ENCODE results near the gene TBL2. TPM values are rescaled to one million over a fixed set of nuclear protein-coding genes. Genes with fewer than 3 reads are reported as not detected.
"Not testable (repeated sequence)": the region's sequence is repeated elsewhere in the genome, so short reads cannot be mapped to it uniquely, and the experiment has no call there.

TBL2 gene, protein sequence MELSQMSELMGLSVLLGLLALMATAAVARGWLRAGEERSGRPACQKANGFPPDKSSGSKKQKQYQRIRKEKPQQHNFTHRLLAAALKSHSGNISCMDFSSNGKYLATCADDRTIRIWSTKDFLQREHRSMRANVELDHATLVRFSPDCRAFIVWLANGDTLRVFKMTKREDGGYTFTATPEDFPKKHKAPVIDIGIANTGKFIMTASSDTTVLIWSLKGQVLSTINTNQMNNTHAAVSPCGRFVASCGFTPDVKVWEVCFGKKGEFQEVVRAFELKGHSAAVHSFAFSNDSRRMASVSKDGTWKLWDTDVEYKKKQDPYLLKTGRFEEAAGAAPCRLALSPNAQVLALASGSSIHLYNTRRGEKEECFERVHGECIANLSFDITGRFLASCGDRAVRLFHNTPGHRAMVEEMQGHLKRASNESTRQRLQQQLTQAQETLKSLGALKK
- 51.2 TPM for total RNA-seq

- peak; percentile 95 to 100 (median 98) for DNase-seq (ENCODE audit: low read depth in 2 of 3, low spot score in 2 of 3)
Observed at GRCh38 chr7:73578342-73579128, at the start of gene TBL2. Gene TBL2 (minus strand): TSS chr7:73578579. CDS start chr7:73578549, 30 bp downstream.

DNA sequence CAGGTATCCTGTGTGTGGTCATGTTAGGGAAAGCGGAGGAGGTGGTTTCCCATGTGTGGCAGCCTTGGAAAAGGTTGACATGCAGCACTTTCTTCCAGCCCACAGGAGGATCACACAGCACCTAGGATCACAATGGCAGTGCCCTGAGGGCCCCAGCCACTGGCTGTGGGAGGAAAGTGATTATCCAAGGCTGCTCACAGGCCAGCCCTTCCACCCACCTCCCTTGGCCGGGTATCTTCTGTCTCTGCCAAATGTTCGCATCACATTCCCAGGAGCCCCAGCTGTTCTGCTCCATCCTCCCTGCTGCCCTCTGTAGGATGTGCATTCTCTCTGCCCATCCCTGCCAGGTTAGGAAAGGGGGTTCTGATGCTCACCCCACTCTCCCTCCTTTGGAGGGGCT is 48.4 kb upstream of the TBL2 start:
- no peak for DNase-seq (ENCODE audit: low read depth in 2 of 3, low spot score in 2 of 3)

GRCh38 chr7:73625276-73625675 is 46.9 kb upstream of the TBL2 start:
- DNase-seq (ENCODE audit: low read depth in 2 of 3, low spot score in 2 of 3) = no peak

DNA sequence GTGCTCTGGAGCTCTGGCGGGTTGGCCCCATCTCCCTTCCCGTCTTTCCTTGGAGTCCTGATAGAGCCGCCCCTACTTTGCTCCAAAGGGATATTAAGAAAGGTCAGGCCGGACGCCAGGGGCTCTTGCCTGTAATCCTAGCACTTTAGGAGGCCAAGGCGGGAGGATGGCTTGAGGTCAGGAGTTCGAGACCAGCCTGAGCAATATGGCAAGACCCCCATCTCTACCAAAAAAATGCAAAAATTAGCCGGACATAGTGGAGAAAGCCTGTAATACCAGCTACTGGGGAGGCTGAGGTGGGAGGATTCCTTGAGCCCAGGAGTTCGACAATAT is 46.3 kb upstream of the TBL2 start:
- no peak for DNase-seq (ENCODE audit: low read depth in 2 of 3, low spot score in 2 of 3)

GRCh38 chr7:73623798-73624668 is 45.7 kb upstream of the TBL2 start, which contains the start of gene MLXIPL:
Gene MLXIPL (minus strand): TSS chr7:73624522. CDS start chr7:73624492, 30 bp downstream.
- DNase-seq (ENCODE audit: low read depth in 2 of 3, low spot score in 2 of 3) = peak in 2 of 3 donors; percentile 63 to 68

DNA sequence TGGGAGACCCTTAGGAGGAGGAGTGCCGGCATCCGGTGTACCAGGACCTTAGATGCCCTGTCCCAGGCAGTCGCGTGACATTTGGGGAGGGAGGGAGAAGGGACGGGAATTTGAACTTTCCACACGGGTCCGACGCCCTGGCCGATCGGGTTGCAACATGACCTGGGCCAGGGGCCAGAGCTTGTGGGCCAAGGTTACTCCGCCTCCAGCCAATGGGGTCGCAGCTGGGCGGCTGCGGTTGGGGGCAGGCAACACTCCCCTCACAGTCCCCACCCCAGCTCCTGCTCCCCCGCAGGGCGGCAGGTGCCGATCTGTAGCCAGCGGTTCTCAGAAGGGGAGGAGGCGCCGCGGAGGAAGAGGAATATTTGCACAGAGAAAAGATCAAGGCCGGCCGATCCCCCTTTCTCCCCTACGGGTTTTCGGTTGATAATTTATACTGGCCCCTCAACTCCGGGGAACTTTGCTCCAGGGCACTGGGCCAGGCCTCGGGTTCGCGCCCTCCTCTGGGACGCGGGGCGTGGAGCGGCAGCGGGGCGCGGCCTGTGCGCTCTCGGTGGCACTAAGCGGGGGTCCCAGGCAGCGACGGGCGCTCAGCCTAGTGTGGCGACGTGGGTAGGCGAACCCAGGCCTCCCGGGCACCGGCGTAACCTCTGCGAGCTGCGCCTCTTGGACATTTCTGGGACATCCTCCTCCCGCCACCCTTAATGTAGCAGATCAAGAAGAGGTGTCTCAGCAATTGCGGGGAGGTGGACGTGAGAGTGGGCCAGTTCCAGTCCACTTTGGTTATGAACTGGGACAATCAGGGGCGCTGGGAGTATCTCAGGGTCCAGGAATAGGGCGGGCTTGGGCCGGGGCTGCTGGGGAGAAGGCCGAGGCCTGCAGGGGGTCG is 44.8 kb upstream of the TBL2 start:
- DNase-seq (ENCODE audit: low read depth in 2 of 3, low spot score in 2 of 3) = no peak

- no peak for DNase-seq (ENCODE audit: low read depth in 2 of 3, low spot score in 2 of 3)
Observed at GRCh38 chr7:73622527-73622908, 44.1 kb upstream of the TBL2 start.

DNA sequence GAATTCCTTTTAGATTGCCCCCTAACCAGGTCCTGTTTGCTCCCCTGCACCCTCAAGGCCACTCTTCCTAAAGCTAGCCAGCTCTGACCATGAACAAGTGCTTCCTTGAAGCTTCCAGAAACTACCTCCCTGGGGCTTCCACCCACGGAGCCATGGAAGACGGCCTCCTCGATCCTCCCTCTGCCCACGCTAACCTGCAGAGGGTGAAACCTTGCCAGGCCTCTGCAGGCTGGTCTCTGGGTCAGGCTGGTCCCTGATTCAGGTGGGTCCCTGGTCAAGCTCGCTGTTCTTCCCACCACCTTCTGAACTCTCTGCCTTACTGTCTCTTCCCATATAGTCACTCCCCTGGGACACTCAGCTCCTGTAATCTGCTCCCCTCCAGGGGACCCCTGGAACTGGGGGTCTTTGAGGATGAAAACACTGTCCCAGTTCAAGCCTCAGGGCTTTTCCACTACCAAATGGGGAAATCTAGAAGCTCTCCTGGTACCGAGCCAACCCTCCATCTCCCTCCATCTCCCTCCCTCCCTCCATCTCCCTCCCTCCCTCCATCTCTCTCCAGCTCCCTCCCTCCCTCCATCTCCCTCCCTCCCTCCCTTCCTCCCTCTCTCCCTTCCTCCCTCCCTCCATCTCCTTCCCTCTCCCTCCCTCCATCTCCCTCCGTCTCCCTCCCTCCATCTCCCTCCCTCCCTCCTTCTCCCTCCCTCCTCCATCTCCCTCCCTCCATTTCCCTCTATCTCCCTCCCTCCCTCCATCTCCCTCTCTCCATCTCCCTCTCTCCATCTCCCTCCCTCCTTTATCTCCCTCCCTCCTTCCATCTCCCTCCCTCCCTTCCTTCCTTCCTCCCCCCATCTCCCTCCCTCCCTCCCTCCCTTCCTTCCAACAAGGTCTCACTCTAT is 43.0 kb upstream of the TBL2 start:
- no peak for DNase-seq (ENCODE audit: low read depth in 2 of 3, low spot score in 2 of 3)

GRCh38 chr7:73619394-73619793 is 41.0 kb upstream of the TBL2 start:
- not testable (repeated sequence) for DNase-seq (ENCODE audit: low read depth in 2 of 3, low spot score in 2 of 3)

DNA sequence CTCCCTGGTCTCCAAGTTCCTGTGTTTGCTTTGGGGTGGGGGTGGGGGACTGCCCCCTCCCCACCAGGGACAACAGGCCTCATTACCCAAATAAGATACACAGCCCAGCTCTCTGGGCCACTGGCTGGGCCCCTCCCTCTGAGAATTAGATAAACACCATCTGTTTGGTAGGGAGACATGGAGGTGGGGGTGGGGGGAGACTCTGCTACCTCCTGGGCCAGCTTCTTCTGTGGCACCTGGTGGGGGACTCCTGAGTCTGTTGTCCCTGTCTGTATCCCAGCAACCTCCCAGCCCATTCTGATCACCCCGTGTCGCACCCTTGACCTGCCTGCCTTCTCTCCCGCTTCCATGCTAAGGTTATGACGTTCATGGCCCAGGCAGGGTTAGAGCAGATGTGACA is 40.2 kb upstream of the TBL2 start:
- no peak for DNase-seq (ENCODE audit: low read depth in 2 of 3, low spot score in 2 of 3)

- DNase-seq (ENCODE audit: low read depth in 2 of 3, low spot score in 2 of 3) = not testable (repeated sequence)
Observed at GRCh38 chr7:73617520-73617919, 39.1 kb upstream of the TBL2 start.

- no peak for DNase-seq (ENCODE audit: low read depth in 2 of 3, low spot score in 2 of 3)
Observed at GRCh38 chr7:73615886-73616285, 37.5 kb upstream of the TBL2 start.

DNA sequence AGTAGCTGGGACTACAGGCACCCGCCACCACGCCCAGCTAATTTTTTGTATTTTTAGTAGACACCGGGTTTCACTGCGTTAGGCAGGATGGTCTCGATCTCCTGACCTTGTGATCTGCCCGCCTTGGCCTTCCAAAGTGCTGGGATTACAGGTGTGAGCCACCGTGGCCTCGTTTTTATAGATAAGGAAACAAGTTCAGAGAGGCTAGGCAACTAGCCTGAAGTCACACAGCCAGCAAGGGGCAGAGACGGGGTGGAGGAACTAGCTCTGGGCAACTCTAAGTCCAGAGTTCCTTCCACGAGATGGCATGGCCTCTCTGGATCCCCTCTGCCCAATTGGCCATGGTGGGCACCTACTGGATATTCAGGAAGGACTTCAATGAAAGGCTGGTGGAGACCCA is 36.6 kb upstream of the TBL2 start:
- DNase-seq (ENCODE audit: low read depth in 2 of 3, low spot score in 2 of 3) = not testable (repeated sequence)

- no peak for DNase-seq (ENCODE audit: low read depth in 2 of 3, low spot score in 2 of 3)
Observed at GRCh38 chr7:73613954-73614735, 35.8 kb upstream of the TBL2 start.

DNA sequence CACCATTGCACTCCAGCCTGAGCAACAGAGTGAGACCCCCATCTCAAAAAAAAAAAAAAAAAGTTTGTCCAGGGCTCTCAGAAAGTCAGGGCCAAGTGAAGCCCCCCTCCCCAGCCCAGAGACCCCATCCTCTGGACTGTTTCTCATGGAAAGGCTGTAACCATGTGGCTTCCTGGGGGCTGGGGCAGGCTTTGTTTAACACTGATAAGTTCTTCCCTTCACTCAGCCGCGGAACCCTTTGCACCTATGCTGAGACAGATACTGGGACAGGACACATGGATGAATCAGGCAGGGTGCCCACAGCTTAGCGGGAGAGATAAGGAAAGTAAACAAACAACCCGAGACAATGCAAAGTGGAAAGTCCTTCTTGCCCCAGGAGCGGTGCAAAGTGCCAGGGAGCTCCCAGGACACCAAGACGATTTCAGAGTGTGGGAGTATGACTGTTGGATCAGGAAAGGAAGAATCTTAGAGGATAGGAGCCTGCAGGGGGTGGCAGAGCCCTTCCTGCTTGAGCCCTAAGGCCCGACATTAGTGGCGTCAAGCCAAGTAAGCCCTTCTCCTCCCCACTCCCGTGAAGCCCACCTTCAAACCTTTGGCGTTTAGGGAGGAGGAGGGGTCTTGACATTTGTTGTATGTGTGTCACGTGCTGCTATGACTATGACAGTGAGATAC is 34.4 kb upstream of the TBL2 start:
- DNase-seq (ENCODE audit: low read depth in 2 of 3, low spot score in 2 of 3) = no peak

DNA sequence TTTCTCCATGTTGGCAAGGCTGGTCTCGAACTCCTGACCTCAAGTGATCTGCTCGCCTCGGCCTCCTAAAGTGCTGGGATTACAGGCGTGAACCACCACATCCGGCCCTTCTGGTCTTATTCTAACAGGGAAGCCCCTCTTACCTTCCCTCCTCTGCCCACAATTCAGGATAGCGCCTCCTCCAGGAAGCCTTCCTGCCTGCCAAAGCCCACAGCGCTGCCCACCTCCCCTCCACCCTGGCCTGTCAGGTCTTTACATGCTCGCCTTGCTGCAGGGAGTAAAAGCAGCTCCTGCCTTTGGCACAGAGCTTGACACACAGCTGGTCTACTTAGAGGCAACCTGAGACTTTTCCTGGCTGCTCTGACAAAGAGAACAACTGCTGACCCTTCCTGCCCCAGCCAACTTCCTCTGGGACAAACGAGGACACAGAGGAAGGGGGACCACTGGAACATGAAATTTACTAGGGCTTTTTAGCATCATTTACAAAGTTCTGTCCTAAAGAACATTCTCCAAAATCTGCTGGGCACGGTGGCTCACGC is 32.7 kb upstream of the TBL2 start:
- DNase-seq (ENCODE audit: low read depth in 2 of 3, low spot score in 2 of 3) = no peak

DNA sequence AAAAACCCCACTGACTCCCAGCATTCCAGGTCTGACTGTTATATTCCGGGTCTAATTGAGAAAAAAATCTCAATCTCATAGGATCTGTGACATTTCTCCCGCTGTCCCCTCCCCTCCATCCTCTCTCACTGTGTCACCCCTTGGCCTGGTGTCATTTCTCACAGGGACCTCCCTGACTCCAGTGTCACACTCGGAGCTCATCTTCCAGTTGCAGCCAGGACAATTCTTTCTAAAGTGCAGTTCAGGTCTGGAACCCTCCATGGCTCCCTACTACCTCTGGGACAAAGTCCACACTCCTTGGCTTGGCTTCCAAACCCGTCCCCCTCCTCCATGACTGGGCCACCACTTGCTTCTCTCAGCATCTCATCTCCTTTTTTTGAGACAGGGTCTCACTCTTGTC is 31.7 kb upstream of the TBL2 start:
- DNase-seq (ENCODE audit: low read depth in 2 of 3, low spot score in 2 of 3) = no peak

DNA sequence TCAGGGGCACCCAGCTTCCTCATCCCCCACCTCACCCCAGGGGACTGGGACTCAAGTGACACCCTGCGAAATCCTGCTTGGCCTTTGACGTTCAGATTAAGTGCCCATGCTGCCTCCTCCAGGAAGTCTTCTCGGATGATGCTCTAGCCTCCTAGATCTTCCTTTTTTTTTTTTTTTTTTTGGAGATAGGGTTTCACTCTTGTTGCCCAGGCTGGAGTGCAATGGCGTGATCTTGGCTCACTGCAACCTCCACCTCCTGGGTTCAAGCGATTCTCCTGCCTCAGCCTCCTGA is 29.3 kb upstream of the TBL2 start:
- DNase-seq (ENCODE audit: low read depth in 2 of 3, low spot score in 2 of 3) = not testable (repeated sequence)
